ENCODE measurements around the gene NCOA7. TPM values are rescaled to one million over a fixed set of nuclear protein-coding genes. Genes with fewer than 3 reads are reported as not detected.

The NCOA7 gene
- total and polyA plus RNA-seq, 11 donors = 3.8 to 23.1 (median 8.2) TPM

- WGBS, 4 donors = 96 to 100% (median 99%) methylated on average over 1 of the region's 1 CpG
- H3K9me3 ChIP-seq = no peaks in the 10 kb centered on the region
- DNase-seq = no peak
- H3K27ac ChIP-seq = no peak overlapping the region
- H3K27me3 ChIP-seq = no peaks in the 10 kb centered on the region
- no peak for ATAC-seq
- intact Hi-C loops (cut with DNase I) = loop anchor here in 1 of 10 donors (10.0 kb wide), 1 partner anchor 48 kb away; no protein-coding TSS in a partner anchor
- H3K4me1 ChIP-seq = peaks cover 0 to 16% (median 0%) of the 10 kb centered on the region in 12 donors
- no peak for TF ChIP-seq CTCF (IDR thresholded peaks at IDR 0.05)
- no peak for TF ChIP-seq POLR2A (IDR thresholded peaks at IDR 0.05)
- H3K36me3 ChIP-seq = peaks cover 0 to 72% (median 42%) of the 10 kb centered on the region in 9 donors
- no peak overlapping the region for H3K4me3 ChIP-seq
These were observed 122.4 kb downstream of the NCOA7 start for GRCh38 chr6:125913145-125913544.

- intact Hi-C loops (cut with DNase I) = loop anchor here in 1 of 10 donors (10.0 kb wide), 1 partner anchor 49 kb away; no protein-coding TSS in a partner anchor
- Histone ChIP-seq H3K9me3 (no peaks in the 10 kb centered on the region), H3K27me3 (no peaks in the 10 kb centered on the region), H3K4me1 (peaks cover 0 to 23% (median under 1%) of the 10 kb centered on the region in 12 donors), H3K36me3 (peaks cover 0 to 64% (median 42%) of the 10 kb centered on the region in 9 donors), H3K4me3 (no peak overlapping the region), H3K27ac (no peak overlapping the region)
- no peak for DNase-seq
- TF ChIP-seq CTCF (IDR thresholded peaks at IDR 0.05) (no peak), POLR2A (IDR thresholded peaks at IDR 0.05) (no peak)
- ATAC-seq = no peak
- 69 to 84% (median 71%) methylated on average over 5 of the region's 5 CpGs for WGBS, 4 donors
These were observed 123.1 kb downstream of the NCOA7 start for GRCh38 chr6:125913864-125914351.

- H3K36me3 ChIP-seq = peaks cover 0 to 69% (median 51%) of the 10 kb centered on the region in 9 donors
- WGBS, 4 donors = 64 to 76% (median 72%) methylated on average over 4 of the region's 4 CpGs
- ATAC-seq = peak in 1 of 4 donors; percentile 26
These were observed 127.5 kb downstream of the NCOA7 start for GRCh38 chr6:125918230-125918629.

More at GRCh38 chr6:125918230-125918629, 127.5 kb downstream of the NCOA7 start:
- Histone ChIP-seq H3K9me3 (no peaks in the 10 kb centered on the region), H3K27me3 (no peaks in the 10 kb centered on the region), H3K27ac (peak overlapping the region in 9 of 12 donors; percentile 58 to 86 (median 67)), H3K4me1 (peaks cover 0 to 45% (median 8%) of the 10 kb centered on the region in 12 donors), H3K4me3 (no peak overlapping the region)
- intact Hi-C loops (cut with DNase I) = loop anchor here in 2 of 10 donors (5.0 to 10.0 kb wide), 2 partner anchors 39 to 53 kb away; partner anchors contain the start of gene HINT3 (in 1 of the 2)
- no peak for DNase-seq
- TF ChIP-seq CTCF (IDR thresholded peaks at IDR 0.05) (no peak), POLR2A (IDR thresholded peaks at IDR 0.05) (no peak)

Measured in heart left ventricle (tissue), 16 donors.